ENCODE results near the gene INPP4A.

GRCh38 chr2:98548920-98549818 is 104.5 kb downstream of the INPP4A start:
- TF ChIP-seq ZNF24 (IDR thresholded peaks at IDR 0.05) (no peak), POLR2A (IDR thresholded peaks at IDR 0.05; ENCODE audit: low read depth, low read length) (no peak), HDAC2 (IDR thresholded peaks at IDR 0.05) (no peak), STAT3 (IDR thresholded peaks at IDR 0.05; ENCODE audit: low read depth, low read length) (no peak), CBX3 (IDR thresholded peaks at IDR 0.05; ENCODE audit: borderline replicate concordance, low read depth) (no peak), TCF7 (IDR thresholded peaks at IDR 0.05; ENCODE audit: borderline replicate concordance) (no peak)

All from GM12878 (cell line).